Tibial nerve (tissue), 4 donors: Measurements from ENCODE around the gene ITGB7. TPM values are rescaled to one million over a fixed set of nuclear protein-coding genes. Genes with fewer than 3 reads are reported as not detected.
A peak's percentile ranks its signal among the peaks of the same experiment; 100 is the strongest.

Experiments used
- DNase-seq, 2 donors: peaks; one replicate each; pipeline ENCODE4 v3.0.0-alpha.2; 2019; ENCODE audit warnings: low spot score in 2 of 2
- H3K27ac ChIP-seq, 4 donors: fragments of 200-600 bp; sonication (generic) in 3 of 4; one replicate each; pipeline ENCODE4 v1.5.1; 2017 to 2019; ENCODE audit warnings: mild to moderate bottlenecking in 1 of 4
- H3K27me3 ChIP-seq, 2 donors: fragments of 200-600 bp; sonication (generic) in 1 of 2; one replicate each; pipeline versions ENCODE4 v1.5.1 to v1.6.0; 2017 to 2019
- H3K36me3 ChIP-seq, 3 donors: fragments of 200-600 bp; sonication (generic); one replicate each; pipeline ENCODE4 v1.5.1; 2018 to 2019
- H3K4me1 ChIP-seq, 4 donors: fragments of 200-600 bp; sonication (generic) in 3 of 4; one replicate each; pipeline ENCODE4 v1.5.1; 2017 to 2019
- H3K4me3 ChIP-seq, 4 donors: fragments of 200-600 bp; sonication (generic) in 3 of 4; one replicate each; pipeline ENCODE4 v1.5.1; 2017 to 2019; ENCODE audit warnings: mild to moderate bottlenecking in 1 of 4, moderate library complexity in 1 of 4
- H3K9me3 ChIP-seq, 4 donors: fragments of 200-600 bp; sonication (generic) in 3 of 4; one replicate each; pipeline ENCODE4 v1.5.1; 2017 to 2019
- CTCF ChIP-seq, 5 experiments: fragments of 200-600 bp in 3 of 5; fragments of 450-650 bp in 2 of 5; sonication (generic) in 3 of 5; IDR thresholded peaks; one replicate each; pipeline ENCODE4 v1.5.1; 2016 to 2019; ENCODE audit warnings: antibody characterized with exemption in 5 of 5, mild to moderate bottlenecking in 3 of 5, moderate library complexity in 2 of 5
- EP300 ChIP-seq, 2 donors: sonication (generic); formaldehyde crosslinking; IDR thresholded peaks; one replicate each; pipeline ENCODE4 v1.6.1; 2017; ENCODE audit warnings: antibody characterized with exemption in 2 of 2, mild to moderate bottlenecking in 1 of 2
- POLR2A ChIP-seq, 2 donors: fragments of 450-650 bp; IDR thresholded peaks; one replicate each; pipeline ENCODE4 v1.6.1; 2017; ENCODE audit warnings: antibody characterized with exemption in 2 of 2, mild to moderate bottlenecking in 2 of 2, moderate library complexity in 2 of 2
- WGBS, 2 donors: methylation state at CpG; one replicate each; pipeline ENCODE4 v1.1.5; 2018; 5-methylcytosine and 5-hydroxymethylcytosine counted together
- total RNA-seq, 4 donors: library from RNA; depleted of rRNA; stranded (reverse); fragments of >200 nt; gene quantifications; one replicate each; pipeline ENCODE4 v1.1.0, GENCODE V29; 2016

ITGB7 gene
- total RNA-seq, 4 donors from 2014 or later, result 3.6 to 15.1 (median 8.9) TPM

DNA sequence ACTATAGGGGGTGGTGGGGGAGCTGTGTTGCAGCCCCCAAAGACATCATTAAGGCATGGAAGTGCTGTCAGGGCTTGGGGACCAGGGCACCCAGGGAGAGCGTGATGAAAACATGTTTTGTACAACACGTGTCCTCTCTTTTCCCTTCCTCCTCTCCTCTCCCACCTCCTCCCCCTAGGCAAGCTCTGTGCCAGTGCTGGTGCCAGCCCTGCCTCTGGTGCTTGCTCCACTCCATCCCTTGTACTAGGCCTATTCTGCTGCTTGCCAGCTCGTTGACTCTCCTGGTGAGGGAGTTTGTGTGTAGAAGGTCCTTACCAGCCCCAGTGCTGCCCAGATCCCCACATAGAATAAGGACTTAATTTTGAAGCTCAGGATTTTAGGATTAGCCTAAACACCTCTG, 28.1 kb upstream of the ITGB7 start:
- Histone ChIP-seq H3K27me3 (no peaks in the 10 kb centered on the region), H3K4me1 (peaks cover 0 to 50% (median 34%) of the 10 kb centered on the region in 4 donors), H3K27ac (peak overlapping the region in 3 of 4 donors; percentile 90 to 98 (median 93)), H3K4me3 (no peak overlapping the region), H3K36me3 (no peaks in the 10 kb centered on the region), H3K9me3 (no peaks in the 10 kb centered on the region)
- TF ChIP-seq POLR2A (IDR thresholded peaks at IDR 0.05), result no peak
- no peak for DNase-seq
- WGBS, 2 donors, result 15 to 34% methylated on average over 2 to 3 of the region's 3 CpGs

- peak overlapping the region; percentile 2 to 98 (median 92) for H3K27ac ChIP-seq
- DNase-seq, result no peak
- WGBS, 2 donors, result 2 to 5% methylated on average over 11 to 12 of the region's 12 CpGs
- H3K36me3 ChIP-seq, result peaks cover 0 to 3% (median 0%) of the 10 kb centered on the region in 3 donors
- H3K4me3 ChIP-seq, result no peak overlapping the region
- no peaks in the 10 kb centered on the region for H3K9me3 ChIP-seq
- no peaks in the 10 kb centered on the region for H3K27me3 ChIP-seq
- H3K4me1 ChIP-seq, result peaks cover 0 to 56% (median 35%) of the 10 kb centered on the region in 4 donors
- TF ChIP-seq CTCF (IDR thresholded peaks at IDR 0.05) (no peak), EP300 (IDR thresholded peaks at IDR 0.05) (no peak), POLR2A (IDR thresholded peaks at IDR 0.05) (no peak)
These were observed 27.3 kb upstream of the ITGB7 start for GRCh38 chr12:53234271-53234914.

DNA sequence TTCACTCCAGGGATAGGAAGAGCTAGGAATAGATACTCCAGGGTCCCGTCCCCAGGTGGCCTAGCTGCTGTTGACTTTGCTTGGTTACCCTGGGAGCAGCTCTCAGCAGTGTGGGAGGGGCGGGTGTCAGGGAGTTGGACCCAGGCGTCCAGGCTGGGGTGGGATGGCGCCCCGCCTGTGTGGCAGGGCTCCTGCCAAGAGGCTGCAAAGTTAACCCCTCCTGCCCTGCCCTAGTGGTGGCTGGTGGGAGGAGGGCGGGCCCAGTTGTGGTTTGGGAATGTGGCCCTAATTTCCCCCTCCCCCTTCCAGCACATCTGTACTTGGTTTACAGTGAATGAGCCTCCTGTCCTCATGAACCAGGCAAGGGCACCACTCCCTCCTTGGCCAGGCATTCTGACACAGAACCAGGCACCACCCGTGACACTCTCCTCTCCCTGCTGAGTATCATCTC, 26.6 kb upstream of the ITGB7 start:
- no peaks in the 10 kb centered on the region for H3K27me3 ChIP-seq
- peaks cover 0 to 5% (median 0%) of the 10 kb centered on the region in 3 donors for H3K36me3 ChIP-seq
- H3K9me3 ChIP-seq, result no peaks in the 10 kb centered on the region
- peak overlapping the region; percentile 2 to 98 (median 92) for H3K27ac ChIP-seq
- no peak for DNase-seq
- 16 to 27% methylated on average over 3 to 7 of the region's 7 CpGs for WGBS, 2 donors
- peak overlapping the region in 1 of 4 donors; percentile 74 for H3K4me3 ChIP-seq
- TF ChIP-seq POLR2A (IDR thresholded peaks at IDR 0.05) (no peak), EP300 (IDR thresholded peaks at IDR 0.05) (no peak), CTCF (IDR thresholded peaks at IDR 0.05) (no peak)
- H3K4me1 ChIP-seq, result peaks cover 0 to 63% (median 35%) of the 10 kb centered on the region in 4 donors

DNA sequence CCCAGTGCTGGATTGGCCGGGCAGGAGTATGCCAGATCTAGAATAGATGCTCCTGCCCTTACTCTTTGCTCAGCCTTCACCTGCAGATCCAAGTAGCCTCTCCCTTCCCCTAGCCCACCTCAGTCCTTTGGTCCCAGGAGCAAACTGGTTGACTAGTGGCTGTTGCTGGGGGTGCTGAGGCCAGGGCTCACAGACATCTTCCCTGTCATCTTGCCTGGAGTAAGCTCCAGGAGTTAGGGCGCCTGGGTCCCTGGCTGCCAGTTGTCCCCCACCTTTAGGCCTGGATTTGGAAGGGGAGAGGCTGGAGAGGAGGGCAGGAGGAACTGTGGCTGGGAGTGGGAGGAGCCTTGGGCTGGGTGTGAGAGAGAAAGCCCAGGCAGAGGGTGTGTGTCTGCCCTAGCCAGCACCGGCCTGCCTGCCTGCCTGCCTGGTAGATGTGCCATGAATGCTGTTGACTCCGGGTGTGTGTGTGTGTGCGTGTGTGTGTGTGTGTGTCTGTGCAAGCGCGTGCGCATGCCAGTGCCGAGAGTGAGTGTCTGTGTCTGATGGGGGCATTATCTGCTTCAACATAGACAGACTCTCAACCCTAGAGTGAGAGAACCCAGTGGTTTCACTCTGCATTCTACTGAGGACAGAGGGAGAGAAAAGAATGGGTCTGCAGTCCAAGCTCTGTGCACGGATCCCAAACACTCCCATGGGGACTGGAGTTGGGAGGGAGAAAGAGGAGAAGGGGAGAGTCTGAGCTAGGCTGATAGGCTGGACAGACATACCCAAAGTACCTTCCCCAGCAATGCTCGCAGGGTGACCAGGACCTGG, 25.8 kb upstream of the ITGB7 start:
- peak overlapping the region; percentile 80 to 98 (median 92) for H3K27ac ChIP-seq
- H3K27me3 ChIP-seq, result no peaks in the 10 kb centered on the region
- TF ChIP-seq EP300 (IDR thresholded peaks at IDR 0.05), result no peak
- TF ChIP-seq CTCF (IDR thresholded peaks at IDR 0.05), result peak in 1 of 5 experiments; percentile 19
- TF ChIP-seq POLR2A (IDR thresholded peaks at IDR 0.05), result peak in 1 of 2 donors; percentile 17
- H3K4me1 ChIP-seq, result peaks cover 0 to 67% (median 35%) of the 10 kb centered on the region in 4 donors
- DNase-seq, result peak; percentile 48 to 54
- peak overlapping the region; percentile 47 to 89 (median 74) for H3K4me3 ChIP-seq
- WGBS, 2 donors, result 9 to 16% methylated on average over 11 of the region's 11 CpGs
- peaks cover 0 to 9% (median 0%) of the 10 kb centered on the region in 3 donors for H3K36me3 ChIP-seq
- no peaks in the 10 kb centered on the region for H3K9me3 ChIP-seq

DNA sequence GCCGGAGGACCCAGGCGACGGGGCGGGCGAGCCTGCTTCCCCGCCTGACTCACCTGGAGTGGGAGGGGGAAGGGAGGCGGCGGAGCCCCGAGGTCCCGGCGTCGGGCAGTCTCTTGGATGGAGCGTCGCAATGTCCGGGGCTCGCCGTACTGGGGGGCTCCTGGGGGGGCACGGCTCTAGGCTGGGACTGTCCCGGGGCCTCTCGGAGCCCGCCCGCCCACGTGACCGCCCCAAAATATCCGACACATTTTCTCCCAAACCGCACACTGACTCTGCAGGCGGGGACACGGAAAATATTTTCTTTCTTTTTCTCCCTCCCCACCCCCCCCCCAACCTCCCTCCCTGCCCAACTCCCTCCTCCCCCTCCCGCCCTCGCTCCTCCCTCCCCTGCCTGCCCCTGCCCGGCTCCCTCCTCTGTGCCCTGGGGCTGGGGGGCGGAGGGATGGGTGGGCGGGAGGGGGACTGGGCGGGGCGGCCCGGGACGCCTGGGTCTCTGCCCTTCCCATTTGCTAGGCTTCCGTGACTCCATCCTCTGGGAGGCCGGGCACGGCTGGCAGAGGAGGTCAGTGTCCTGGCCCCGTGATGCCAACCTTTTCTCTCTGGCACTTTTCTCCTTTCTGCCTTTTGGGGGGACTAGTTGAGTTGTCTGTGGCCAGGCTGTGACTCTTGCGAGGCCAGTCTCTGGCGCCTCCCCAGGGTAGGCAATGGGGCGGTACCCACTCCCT, 25.0 kb upstream of the ITGB7 start, which contains the start of gene RARG:
TSS of gene RARG (minus strand) at position 289 of the 725 bp plus-strand sequence. CDS start 4,664 bp downstream, outside the sequence.
- TF ChIP-seq EP300 (IDR thresholded peaks at IDR 0.05), result peak in 1 of 2 donors; percentile 21
- TF ChIP-seq POLR2A (IDR thresholded peaks at IDR 0.05), result no peak
- H3K36me3 ChIP-seq, result peaks cover 0 to 16% (median 0%) of the 10 kb centered on the region in 3 donors
- peak within 1 kb of the TSS; percentile 47 to 89 (median 74) for H3K4me3 ChIP-seq
- peak within 1 kb of the TSS; percentile 80 to 98 (median 92) for H3K27ac ChIP-seq
- WGBS, 2 donors, result 1 to 4% methylated on average over 10 to 29 of the region's 44 CpGs
- DNase-seq, result peak; percentile 48 to 55
- H3K4me1 ChIP-seq, result peaks cover 0 to 67% (median 35%) of the 10 kb centered on the region in 4 donors
- H3K27me3 ChIP-seq, result no peaks in the 10 kb centered on the region
- no peaks in the 10 kb centered on the region for H3K9me3 ChIP-seq
